K562 (cell line): ENCODE measurements around the gene IDS. TPM values are rescaled to one million over a fixed set of nuclear protein-coding genes. Genes with fewer than 3 reads are reported as not detected.

Experiments
- ATAC-seq: fragments of 200-7000 bp; cut with Tn5 transposase; 3 replicates; pipeline ENCODE4 v1.9.1; 2020; ENCODE audit warnings: moderate library complexity
- BruUV-seq: library from RNA; stranded (reverse); fragments of 400-500 nt; replicated peaks from 2 replicates; lab custom pipeline; 2021; lab: Mats Ljungman, UMichigan
- CTCF ChIA-PET: fragments of 300-600 bp; formaldehyde crosslinking; extraction: SDS; loops from one replicate; lab custom pipeline; 2021; ENCODE audit warnings: low intra/inter-chr PET ratio; lab: Yijun Ruan, JAX
- POLR2A ChIA-PET: fragments of 300-600, 350-650 bp; sonication (Branson Sonifier 250); formaldehyde crosslinking; extraction: SDS; loops from one replicate; lab custom pipeline; 2021; ENCODE audit warnings: antibody characterized with exemption, inconsistent platforms; lab: Yijun Ruan, JAX
- DNase-seq, 4 experiments: peaks; one replicate each; pipeline versions ENCODE4 v3.0.0 to v3.0.0-alpha.2; 2011 to 2018; ENCODE audit warnings: low spot score in 3 of 4, mixed read lengths in 3 of 4; ENCODE audit errors: extremely low read depth in 1 of 4
- FAIRE-seq: peaks from 2 replicates; lab custom pipeline; 2011; peaks lifted over from hg19 to GRCh38; lab: Jason Lieb, UNC
- H2AFZ ChIP-seq: 2 replicates; pipeline ENCODE4 v1.6.0; 2011; ENCODE audit warnings: low read depth, low read length, control low read depth, inconsistent platforms
- H3K27ac ChIP-seq: fragments of 200-600 bp; 3 replicates; pipeline ENCODE4 v1.8.0; 2011; ENCODE audit warnings: low read depth, mild to moderate bottlenecking, control low read depth, inconsistent platforms, low read length, moderate library complexity, mixed read lengths; ENCODE audit errors: extremely low read depth
- H3K27me3 ChIP-seq, 2 experiments: fragments of 300-600 bp in 1 of 2; 2 replicates in 1 of 2; 3 replicates in 1 of 2; pipeline versions ENCODE4 v1.6.0 to v1.8.0; 2011; ENCODE audit warnings: inconsistent platforms in 2 of 2, low read length in 2 of 2, mild to moderate bottlenecking in 1 of 2, mixed read lengths in 1 of 2, moderate library complexity in 1 of 2; ENCODE audit not compliant: control insufficient read depth in 2 of 2, insufficient read depth in 2 of 2
- H3K36me3 ChIP-seq: fragments of 300-600 bp; 3 replicates; pipeline ENCODE4 v1.8.0; 2011; ENCODE audit warnings: mild to moderate bottlenecking, low read length, inconsistent platforms; ENCODE audit not compliant: control insufficient read depth, insufficient read depth
- H3K4me1 ChIP-seq, 2 experiments: fragments of 200-600 bp in 1 of 2; replicated peaks in 1 of 2; 2 replicates in 1 of 2; 3 replicates in 1 of 2; pipeline versions ENCODE4 v1.5.1 to v1.8.0; 2011; ENCODE audit warnings: inconsistent platforms in 2 of 2, low read length in 2 of 2, mild to moderate bottlenecking in 1 of 2, mixed read lengths in 1 of 2, moderate library complexity in 1 of 2; ENCODE audit not compliant: control insufficient read depth in 2 of 2, insufficient read depth in 2 of 2
- H3K4me2 ChIP-seq: 2 replicates; pipeline ENCODE4 v1.6.1; 2011; ENCODE audit warnings: low read length, control low read depth, inconsistent platforms, mixed read lengths; ENCODE audit not compliant: insufficient read depth
- H3K4me3 ChIP-seq: fragments of 200-600 bp; sonication (generic), shearing (Covaris generic); 2 replicates; pipeline ENCODE4 v1.5.1; 2016; ENCODE audit warnings: control low read depth, inconsistent platforms
- H3K79me2 ChIP-seq: fragments of 200-600 bp; 3 replicates; pipeline ENCODE4 v1.8.0; 2011; ENCODE audit warnings: low read length, inconsistent platforms; ENCODE audit not compliant: control insufficient read depth, insufficient read depth
- H3K9ac ChIP-seq, 2 experiments: 2 replicates each; pipeline versions ENCODE4 v1.6.0 to v1.6.1; 2011; ENCODE audit warnings: low read depth in 2 of 2, low read length in 2 of 2, control low read depth in 1 of 2, inconsistent platforms in 1 of 2, mild to moderate bottlenecking in 1 of 2, mixed read lengths in 1 of 2; ENCODE audit not compliant: insufficient read depth in 1 of 2
- H3K9me1 ChIP-seq: one replicate; pipeline ENCODE4 v1.6.0; 2011; ENCODE audit warnings: inconsistent platforms, mild to moderate bottlenecking, low read length, moderate library complexity; ENCODE audit not compliant: control insufficient read depth, insufficient read depth
- H3K9me3 ChIP-seq: replicated peaks from 2 replicates; pipeline ENCODE4 v1.5.1; 2011; ENCODE audit warnings: low read depth, low read length, inconsistent platforms; ENCODE audit not compliant: control insufficient read depth, insufficient read depth
- H4K20me1 ChIP-seq: replicated peaks from 2 replicates; pipeline ENCODE4 v1.6.1; 2011; ENCODE audit warnings: low read length, inconsistent platforms, mixed read lengths; ENCODE audit not compliant: control insufficient read depth, insufficient read depth
- ATF4 ChIP-seq: fragments of 450-650 bp; formaldehyde crosslinking; IDR thresholded peaks from 2 replicates; pipeline ENCODE4 v1.4.0; 2022; ENCODE audit warnings: mild to moderate bottlenecking, moderate library complexity
- ATF6 ChIP-seq: sonication (generic); formaldehyde crosslinking; IDR thresholded peaks from 2 replicates; pipeline ENCODE4 v1.4.0; 2020; ENCODE audit warnings: mild to moderate bottlenecking, missing genetic modification reagents
- GATAD2A ChIP-seq: fragments of 450-650 bp; IDR thresholded peaks from 2 replicates; pipeline ENCODE4 v1.6.1; 2017
- MED1 ChIP-seq: sonication (generic); formaldehyde crosslinking; IDR thresholded peaks from 2 replicates; pipeline ENCODE4 v1.8.1; 2023; ENCODE audit warnings: missing genetic modification reagents, borderline replicate concordance
- MYNN ChIP-seq, 2 experiments: sonication (generic); formaldehyde crosslinking in 1 of 2; IDR thresholded peaks; 2 replicates each; pipeline versions ENCODE4 v1.5.0 to v1.6.1; 2016 to 2020; ENCODE audit warnings: antibody characterized with exemption in 1 of 2, missing genetic modification reagents in 1 of 2
- PBX2 ChIP-seq, 2 experiments: IDR thresholded peaks in 1 of 2; conservative IDR thresholded peaks in 1 of 2; 2 replicates each; pipeline ENCODE4 v1.6.1; 2016; ENCODE audit warnings: low read depth in 2 of 2, mild to moderate bottlenecking in 1 of 2, missing compliant biosample characterization in 1 of 2, missing genetic modification characterization in 1 of 2, moderate library complexity in 1 of 2
- PKNOX1 ChIP-seq: fragments of 450-650 bp; IDR thresholded peaks from 2 replicates; pipeline ENCODE4 v1.6.1; 2016
- TRIM25 ChIP-seq: fragments of 450-650 bp; IDR thresholded peaks from 2 replicates; pipeline ENCODE4 v1.7.0; 2016; ENCODE audit warnings: borderline replicate concordance
- ZNF121 ChIP-seq: sonication (generic); formaldehyde crosslinking; conservative IDR thresholded peaks from 2 replicates; pipeline ENCODE4 v1.8.0; 2022; ENCODE audit warnings: missing genetic modification reagents
- ZNF324 ChIP-seq: fragments of 250-450 bp; sonication (Bioruptor Pico); IDR thresholded peaks from 2 replicates; pipeline ENCODE4 v1.4.0; 2020; ENCODE audit warnings: mild to moderate bottlenecking
- ZNF436 ChIP-seq: fragments of 250-450, 450-650 bp; sonication (Bioruptor Pico); formaldehyde crosslinking; IDR thresholded peaks from 2 replicates; pipeline ENCODE4 v1.7.0; 2020; ENCODE audit warnings: mild to moderate bottlenecking
- ZNF445 ChIP-seq: fragments of 250-450 bp; sonication (Bioruptor Pico); IDR thresholded peaks from 2 replicates; pipeline ENCODE4 v1.4.0; 2020; ENCODE audit warnings: low read depth, mild to moderate bottlenecking, moderate library complexity
- WGBS: fragments of 100-300 bp; shearing (Covaris generic); methylation state at CpG from one replicate; pipeline ENCODE4 v1.1.6; 2016; ENCODE audit warnings: low coverage, mixed read lengths; ENCODE audit not compliant: insufficient coverage; ENCODE audit errors: missing lambda C conversion rate; 5-methylcytosine and 5-hydroxymethylcytosine counted together
- in situ Hi-C: fragments of 300-500 bp; cut with MboI; formaldehyde crosslinking; loops from 4 replicates; pipeline ENCODE4 v1.15.0; 2018; ENCODE audit warnings: inconsistent platforms, mixed read lengths
- intact Hi-C: fragments of 100-400 bp; cut with micrococcal nuclease; formaldehyde crosslinking; loops from 2 replicates; pipeline ENCODE4 v1.14.2; 2022
- polyA plus RNA-seq, 8 experiments: library from polyadenylated mRNA; depleted of rRNA in 4 of 8; stranded (reverse) in 5 of 8; unstranded in 3 of 8; fragments of >200 nt; fragmentation: Nextera tagmentation in 2 of 8; fragmentation: Illumina TruSeq in 1 of 8; extraction: Ambion mirVana in 2 of 8; extraction: Trizol in 1 of 8; gene quantifications; 2 replicates each; pipeline versions ENCODE4 v1.2.1 to v1.2.3, GENCODE V29; 2011 to 2014; ENCODE audit warnings: inconsistent platforms in 1 of 8, missing spikeins in 1 of 8
- total RNA-seq, 7 experiments: library from RNA; depleted of rRNA in 6 of 7; stranded (reverse); fragments of >200 nt in 6 of 7; fragmentation: Illumina TruSeq in 2 of 7; extraction: Trizol in 2 of 7; gene quantifications; 2 replicates each; pipeline versions ENCODE4 v1.2.1 to v1.2.3, GENCODE V29; 2011 to 2021; ENCODE audit warnings: low replicate concordance in 1 of 7

Gene IDS
- total and polyA plus RNA-seq, 9 of the 15 experiments (the other 6 are each of a cell fraction or from before 2014, with no cell fraction given) = 2.0 to 18.6 (median 8.6) TPM

- H4K20me1 ChIP-seq = no peaks in the 10 kb centered on the region
- H3K27ac ChIP-seq = no peak overlapping the region
- H3K9ac ChIP-seq = no peak overlapping the region
- H3K36me3 ChIP-seq = no peaks in the 10 kb centered on the region
- H3K27me3 ChIP-seq = no peaks in the 10 kb centered on the region
- FAIRE-seq (no peak), DNase-seq (no peak), ATAC-seq (no peak)
- H3K79me2 ChIP-seq = no peaks in the 10 kb centered on the region
- H3K9me1 ChIP-seq = no peaks in the 10 kb centered on the region
- intact Hi-C loops (no loop called here), in situ Hi-C loops (no loop called here)
- WGBS = 2% methylated on average over 6 of the region's 6 CpGs
- H2AFZ ChIP-seq = no peak overlapping the region
- no peaks in the 10 kb centered on the region for H3K9me3 ChIP-seq
- H3K4me3 ChIP-seq = no peak overlapping the region
- ChIA-PET POLR2A (no interaction called here), CTCF (no interaction called here)
- no peak overlapping the region for H3K4me2 ChIP-seq
- no peaks in the 10 kb centered on the region; a peak in 1 of 5 replicates for H3K4me1 ChIP-seq
- no TSS peak for BruUV-seq
- TF ChIP-seq ZNF445 (CRISPR knock-in tag) (no peak), PBX2 (CRISPR knock-in tag; IDR thresholded peaks at IDR 0.05; ENCODE audit: low read depth) (no peak), PBX2 (tag; conservative IDR thresholded peaks at IDR 0.05; ENCODE audit: low read depth) (peak; percentile 74), ZNF324 (CRISPR knock-in tag) (peak; percentile 54; the same call in 1 of the 2 replicates), ATF4 (CRISPR knock-in tag) (no peak), ATF6 (CRISPR knock-in tag) (no peak), ZNF121 (no peak), GATAD2A (no peak), MED1 (CRISPR knock-in tag) (no peak), TRIM25 (no peak), ZNF436 (CRISPR knock-in tag) (no peak), PKNOX1 (peak; percentile 49), MYNN (IDR thresholded peaks at IDR 0.05) (no peak), MYNN (CRISPR knock-in tag; IDR thresholded peaks at IDR 0.05) (no peak)
These were observed 50.9 kb downstream of the IDS start for GRCh38 chrX:149453906-149454822.
